ENCODE measurements around the gene NUP93. TPM values are rescaled to one million over a fixed set of nuclear protein-coding genes. Genes with fewer than 3 reads are reported as not detected.

NUP93 gene
- total RNA-seq, 1 donor from 2014 or later, result 49.4 TPM

DNA sequence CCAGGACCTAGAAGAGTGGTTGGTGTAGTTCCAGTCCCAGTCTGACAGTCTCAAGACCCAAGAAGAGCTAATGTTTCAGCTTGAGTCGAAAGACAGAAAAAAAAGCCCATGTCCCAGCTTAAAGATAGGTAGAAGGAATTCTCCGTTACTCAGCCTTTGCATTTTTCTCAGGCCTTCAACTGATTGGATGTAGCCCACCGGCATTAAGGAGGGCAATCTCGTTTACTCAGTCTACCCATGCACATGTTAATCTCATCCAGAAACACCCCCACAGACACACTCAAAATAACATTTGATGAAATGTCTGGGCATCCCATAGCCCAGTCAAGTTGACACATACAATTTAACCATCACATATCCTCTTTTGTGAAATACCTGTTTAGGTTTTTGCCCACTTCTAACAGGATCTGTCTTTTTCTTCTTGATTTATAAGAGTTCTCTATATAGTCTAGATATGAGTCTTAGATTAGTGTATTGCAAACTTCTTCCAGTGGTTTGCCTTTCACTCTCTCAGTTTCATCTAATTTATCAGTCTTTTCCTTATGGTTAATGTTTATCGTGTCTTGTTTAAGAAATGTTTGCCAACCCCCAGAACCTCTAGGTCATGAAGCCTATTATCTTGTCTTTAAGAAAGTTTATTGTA lies 7.6 kb upstream of the NUP93 start:
- intact Hi-C loops (cut with DNase I), result no loop called here
- Histone ChIP-seq H3K9me3 (no peaks in the 10 kb centered on the region), H3K27me3 (ENCODE audit: low read depth) (no peaks in the 10 kb centered on the region), H3K4me3 (no peak overlapping the region), H3K27ac (no peak overlapping the region), H3K36me3 (no peaks in the 10 kb centered on the region), H3K4me1 (no peaks in the 10 kb centered on the region)
- ATAC-seq (no peak), DNase-seq (no peak)
- TF ChIP-seq, protein P1, sequence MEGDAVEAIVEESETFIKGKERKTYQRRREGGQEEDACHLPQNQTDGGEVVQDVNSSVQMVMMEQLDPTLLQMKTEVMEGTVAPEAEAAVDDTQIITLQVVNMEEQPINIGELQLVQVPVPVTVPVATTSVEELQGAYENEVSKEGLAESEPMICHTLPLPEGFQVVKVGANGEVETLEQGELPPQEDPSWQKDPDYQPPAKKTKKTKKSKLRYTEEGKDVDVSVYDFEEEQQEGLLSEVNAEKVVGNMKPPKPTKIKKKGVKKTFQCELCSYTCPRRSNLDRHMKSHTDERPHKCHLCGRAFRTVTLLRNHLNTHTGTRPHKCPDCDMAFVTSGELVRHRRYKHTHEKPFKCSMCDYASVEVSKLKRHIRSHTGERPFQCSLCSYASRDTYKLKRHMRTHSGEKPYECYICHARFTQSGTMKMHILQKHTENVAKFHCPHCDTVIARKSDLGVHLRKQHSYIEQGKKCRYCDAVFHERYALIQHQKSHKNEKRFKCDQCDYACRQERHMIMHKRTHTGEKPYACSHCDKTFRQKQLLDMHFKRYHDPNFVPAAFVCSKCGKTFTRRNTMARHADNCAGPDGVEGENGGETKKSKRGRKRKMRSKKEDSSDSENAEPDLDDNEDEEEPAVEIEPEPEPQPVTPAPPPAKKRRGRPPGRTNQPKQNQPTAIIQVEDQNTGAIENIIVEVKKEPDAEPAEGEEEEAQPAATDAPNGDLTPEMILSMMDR (IDR thresholded peaks at IDR 0.05), result no peak

DNA sequence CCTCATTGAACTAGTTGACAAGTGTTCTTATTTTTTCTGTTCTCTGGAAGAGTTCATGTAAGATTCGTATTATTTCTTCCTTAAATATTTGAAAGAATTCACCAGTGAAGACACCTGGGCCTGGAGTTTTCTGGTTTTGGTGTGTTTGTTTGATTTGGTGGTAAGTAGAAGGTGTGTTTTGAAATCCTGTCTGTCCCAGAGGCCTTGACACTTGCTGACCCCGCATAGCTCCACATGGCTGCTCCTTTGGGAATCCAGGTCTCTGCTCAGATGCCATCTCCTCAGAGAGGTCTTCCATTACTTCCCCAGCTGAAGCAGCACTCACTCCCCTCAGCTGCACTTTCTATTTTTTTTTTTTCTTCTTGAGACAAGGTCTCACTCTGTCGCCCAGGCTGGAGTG lies 5.7 kb upstream of the NUP93 start:
- ATAC-seq, result no peak
- no peak overlapping the region for H3K27ac ChIP-seq
- intact Hi-C loops (cut with DNase I), result no loop called here
- H3K9me3 ChIP-seq, result no peaks in the 10 kb centered on the region
- H3K36me3 ChIP-seq, result no peaks in the 10 kb centered on the region
- no peak for DNase-seq
- TF ChIP-seq, protein P1 (IDR thresholded peaks at IDR 0.05), result no peak
- H3K27me3 ChIP-seq (ENCODE audit: low read depth), result no peaks in the 10 kb centered on the region
- peaks cover 6% of the 10 kb centered on the region for H3K4me1 ChIP-seq
- no peak overlapping the region for H3K4me3 ChIP-seq

DNA sequence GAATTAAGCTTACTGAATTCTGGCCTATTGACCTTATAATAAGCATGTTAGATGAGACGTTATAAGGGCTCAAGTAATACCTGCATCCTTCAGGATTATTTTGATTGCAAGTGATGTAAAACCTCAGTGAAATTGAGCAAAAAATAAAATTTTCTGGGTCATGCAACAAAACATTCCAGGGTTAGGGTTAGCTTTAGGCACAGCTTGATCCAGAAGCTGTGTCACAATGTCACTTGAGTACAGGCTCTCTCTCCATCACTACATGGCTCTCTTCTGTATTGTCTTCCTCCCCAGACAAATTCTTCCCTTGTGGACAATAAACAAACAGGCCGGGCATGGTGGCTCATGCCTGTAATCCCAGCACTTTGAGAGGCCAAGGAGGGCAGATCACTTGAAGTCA lies 3.6 kb upstream of the NUP93 start:
- TF ChIP-seq, protein P1 (IDR thresholded peaks at IDR 0.05), result no peak
- no peak overlapping the region for H3K27ac ChIP-seq
- H3K4me3 ChIP-seq, result no peak overlapping the region
- no peak for DNase-seq
- no peak for ATAC-seq
- peaks cover 17% of the 10 kb centered on the region for H3K4me1 ChIP-seq
- no peaks in the 10 kb centered on the region for H3K27me3 ChIP-seq (ENCODE audit: low read depth)
- intact Hi-C loops (cut with DNase I), result no loop called here
- no peaks in the 10 kb centered on the region for H3K36me3 ChIP-seq
- no peaks in the 10 kb centered on the region for H3K9me3 ChIP-seq

DNA sequence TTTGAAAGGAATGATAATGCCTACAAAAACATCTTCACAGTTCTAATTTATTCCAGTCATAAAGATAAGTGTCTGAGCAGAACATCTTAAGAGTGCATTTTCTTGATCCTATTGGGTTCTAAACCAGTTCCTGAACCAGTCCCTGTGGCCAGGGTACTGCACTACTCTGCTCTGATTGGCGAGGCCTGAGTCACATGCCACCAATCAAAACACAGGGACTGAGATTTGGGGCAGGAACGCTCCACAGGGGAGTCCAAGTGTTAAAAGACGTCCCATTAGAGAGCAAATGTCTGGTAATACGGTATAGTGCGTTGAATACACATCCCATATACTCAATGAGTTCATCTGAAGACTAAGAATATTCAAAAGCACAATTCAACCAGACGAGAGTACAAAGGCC lies 3.0 kb upstream of the NUP93 start:
- ATAC-seq (no peak), DNase-seq (no peak)
- intact Hi-C loops (cut with DNase I), result no loop called here
- TF ChIP-seq, protein P1 (IDR thresholded peaks at IDR 0.05), result no peak
- H3K27ac ChIP-seq, result no peak overlapping the region
- H3K27me3 ChIP-seq (ENCODE audit: low read depth), result no peaks in the 10 kb centered on the region
- no peaks in the 10 kb centered on the region for H3K9me3 ChIP-seq
- no peaks in the 10 kb centered on the region for H3K36me3 ChIP-seq
- no peak overlapping the region for H3K4me3 ChIP-seq
- peaks cover 17% of the 10 kb centered on the region for H3K4me1 ChIP-seq

DNA sequence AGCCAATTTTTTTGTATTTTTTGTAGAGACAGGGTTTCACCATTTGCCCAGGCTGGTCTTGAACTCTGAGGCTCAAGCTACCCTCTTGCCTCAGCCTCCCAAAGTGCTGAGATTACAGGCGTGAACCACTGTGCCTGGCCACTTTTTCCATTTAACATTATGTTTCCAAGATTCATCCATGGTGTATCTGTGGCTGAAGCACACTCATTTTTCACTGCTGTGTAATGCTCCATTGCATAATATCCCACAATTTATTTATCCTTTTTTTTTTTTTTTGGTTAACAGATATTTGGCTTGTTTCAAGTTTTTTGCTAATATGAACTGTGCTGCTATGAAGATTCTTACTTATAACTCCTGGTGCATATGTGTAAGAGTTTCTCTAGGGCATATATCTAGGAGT lies 1.9 kb upstream of the NUP93 start:
- peaks cover 17% of the 10 kb centered on the region for H3K4me1 ChIP-seq
- TF ChIP-seq, protein P1 (IDR thresholded peaks at IDR 0.05), result no peak

More for the DNA sequence above, 1.9 kb upstream of the NUP93 start:
- no peak for ATAC-seq
- DNase-seq, result no peak
- no peak overlapping the region for H3K27ac ChIP-seq
- H3K27me3 ChIP-seq (ENCODE audit: low read depth), result no peaks in the 10 kb centered on the region
- H3K36me3 ChIP-seq, result no peaks in the 10 kb centered on the region
- no peaks in the 10 kb centered on the region for H3K9me3 ChIP-seq
- intact Hi-C loops (cut with DNase I), result no loop called here
- H3K4me3 ChIP-seq, result no peak overlapping the region

All from lower lobe of right lung (tissue), 2 donors.